Measurements from ENCODE around the gene TNNI3.
"Not testable (repeated sequence)": the region's sequence is repeated elsewhere in the genome, so short reads cannot be mapped to it uniquely, and the experiment has no call there.

Gene TNNI3

GRCh38 chr19:55172741-55173140 is 15.2 kb upstream of the TNNI3 start:
- peak; percentile 22 for DNase-seq

GRCh38 chr19:55172318-55172717 is 14.8 kb upstream of the TNNI3 start:
- DNase-seq: not testable (repeated sequence)

GRCh38 chr19:55171440-55171839 is 13.9 kb upstream of the TNNI3 start:
- DNase-seq: no peak

GRCh38 chr19:55169136-55169535 is 11.6 kb upstream of the TNNI3 start:
- DNase-seq: no peak

- DNase-seq: peak; percentile 99
These were observed 9.2 kb upstream of the TNNI3 start, which contains the start of gene DNAAF3 for GRCh38 chr19:55166530-55167268. Gene DNAAF3, minus strand, starts transcription at chr19:55166613. Its CDS starts 200 bp downstream, at chr19:55166413.

GRCh38 chr19:55165952-55166529 is 8.5 kb upstream of the TNNI3 start:
- DNase-seq: peak; percentile 92

- DNase-seq: peak; percentile 47
These were observed 4.2 kb upstream of the TNNI3 start for GRCh38 chr19:55161571-55162322.

- no peak for DNase-seq
These were observed 3.4 kb upstream of the TNNI3 start for GRCh38 chr19:55160986-55161365.

GRCh38 chr19:55160128-55160985 is 2.8 kb upstream of the TNNI3 start:
- DNase-seq: peak; percentile 98

- DNase-seq: peak; percentile 33
These were observed 1.6 kb upstream of the TNNI3 start for GRCh38 chr19:55158848-55159749.

- no peak for DNase-seq
These were observed 891 bp upstream of the TNNI3 start for GRCh38 chr19:55158423-55158822.

GRCh38 chr19:55156202-55157063 is 1.1 kb downstream of the TNNI3 start:
- peak; percentile 96 for DNase-seq

GRCh38 chr19:55155784-55156183 is 1.7 kb downstream of the TNNI3 start:
- DNase-seq: not testable (repeated sequence)

GRCh38 chr19:55153652-55154264 is 3.8 kb downstream of the TNNI3 start:
- DNase-seq: no peak

- DNase-seq: peak; percentile 81
These were observed 5.5 kb downstream of the TNNI3 start for GRCh38 chr19:55152017-55152416.

- peak; percentile 40 for DNase-seq
These were observed 8.2 kb downstream of the TNNI3 start, which contains the start of gene TNNT1 for GRCh38 chr19:55149078-55150003. Gene TNNT1, minus strand, starts transcription at chr19:55149206. Its CDS starts 2,049 bp downstream, at chr19:55147157.

- DNase-seq: peak; percentile 44
These were observed 9.8 kb downstream of the TNNI3 start for GRCh38 chr19:55147545-55148251.

- peak; percentile 96 for DNase-seq
These were observed 10.7 kb downstream of the TNNI3 start for GRCh38 chr19:55146705-55147273.
